ENCODE results near the gene AGER. TPM values are rescaled to one million over a fixed set of nuclear protein-coding genes. Genes with fewer than 3 reads are reported as not detected.

Gene AGER
- total RNA-seq, 1 donor from 2014 or later = 9.9 TPM

GRCh38 chr6:32192608-32193039, 8.6 kb upstream of the AGER start, which contains the start of gene GPSM3:
GPSM3 (minus strand) TSS chr6:32192643; CDS start chr6:32192513, 130 bp downstream.
- H3K27ac ChIP-seq (ENCODE audit: low read depth, low read length) = peak within 1 kb of the TSS; percentile 34

GRCh38 chr6:32191696-32192607, 7.9 kb upstream of the AGER start:
- no peak for FAIRE-seq
- Histone ChIP-seq H3K9ac (ENCODE audit: low read length) (no peak overlapping the region), H3K4me1 (ENCODE audit: insufficient read depth, low read length) (peaks cover 35% of the 10 kb centered on the region), H2AFZ (ENCODE audit: low read depth, low read length) (no peak overlapping the region), H3K9me3 (ENCODE audit: insufficient read depth, low read depth, low read length) (no peaks in the 10 kb centered on the region), H4K20me1 (ENCODE audit: insufficient read depth, low read length) (no peaks in the 10 kb centered on the region), H3K36me3 (ENCODE audit: insufficient read depth, low read length) (peaks cover 4% of the 10 kb centered on the region), H3K4me3 (ENCODE audit: insufficient read depth, low read depth, low read length) (no peak overlapping the region), H3K4me2 (ENCODE audit: low read length) (peak overlapping the region; percentile 80), H3K27ac (ENCODE audit: low read depth, low read length) (peak overlapping the region; percentile 10), H3K27me3 (ENCODE audit: insufficient read depth, low read length) (no peaks in the 10 kb centered on the region), H3K79me2 (ENCODE audit: insufficient read depth, low read length) (peaks cover 36% of the 10 kb centered on the region)
- DNase-seq (ENCODE audit: low read depth) = no peak
- peaks cover 8% of the 10 kb centered on the region for H3K36me3 Mint-ChIP-seq (ENCODE audit: low read depth, unreplicated experiment)
- no peaks in the 10 kb centered on the region for H3K27me3 Mint-ChIP-seq (ENCODE audit: low read depth, unreplicated experiment)
- peaks cover 32% of the 10 kb centered on the region for H3K4me1 Mint-ChIP-seq (ENCODE audit: low read depth, unreplicated experiment)
- no peaks in the 10 kb centered on the region for H3K9me3 Mint-ChIP-seq (ENCODE audit: unreplicated experiment)
- H3K4me3 Mint-ChIP-seq (ENCODE audit: unreplicated experiment) = peak overlapping the region; percentile 23
- TF ChIP-seq EZH2 (IDR thresholded peaks at IDR 0.05; ENCODE audit: insufficient read depth, low read length) (no peak), CTCF (IDR thresholded peaks at IDR 0.05; ENCODE audit: insufficient read depth, low read depth, low read length) (no peak)
- H3K27ac Mint-ChIP-seq (ENCODE audit: unreplicated experiment) = peak overlapping the region; percentile 58

More at GRCh38 chr6:32192608-32193039, 8.6 kb upstream of the AGER start, which contains the start of gene GPSM3:
- no peaks in the 10 kb centered on the region for H3K9me3 Mint-ChIP-seq (ENCODE audit: unreplicated experiment)
- no peaks in the 10 kb centered on the region for H3K27me3 Mint-ChIP-seq (ENCODE audit: low read depth, unreplicated experiment)
- Histone ChIP-seq H3K79me2 (ENCODE audit: insufficient read depth, low read length) (peaks cover 29% of the 10 kb centered on the region), H3K4me3 (ENCODE audit: insufficient read depth, low read depth, low read length) (peak within 1 kb of the TSS; percentile 25), H3K4me1 (ENCODE audit: insufficient read depth, low read length) (peaks cover 39% of the 10 kb centered on the region), H2AFZ (ENCODE audit: low read depth, low read length) (peak within 1 kb of the TSS; percentile 54), H3K9me3 (ENCODE audit: insufficient read depth, low read depth, low read length) (no peaks in the 10 kb centered on the region), H4K20me1 (ENCODE audit: insufficient read depth, low read length) (no peaks in the 10 kb centered on the region), H3K36me3 (ENCODE audit: insufficient read depth, low read length) (no peaks in the 10 kb centered on the region), H3K9ac (ENCODE audit: low read length) (peak within 1 kb of the TSS; percentile 33), H3K4me2 (ENCODE audit: low read length) (peak within 1 kb of the TSS; percentile 80), H3K27me3 (ENCODE audit: insufficient read depth, low read length) (no peaks in the 10 kb centered on the region)
- DNase-seq (ENCODE audit: low read depth) (no peak), FAIRE-seq (no peak)
- H3K4me1 Mint-ChIP-seq (ENCODE audit: low read depth, unreplicated experiment) = peaks cover 29% of the 10 kb centered on the region
- H3K36me3 Mint-ChIP-seq (ENCODE audit: low read depth, unreplicated experiment) = peaks cover 2% of the 10 kb centered on the region
- peak within 1 kb of the TSS; percentile 70 for H3K4me3 Mint-ChIP-seq (ENCODE audit: unreplicated experiment)
- TF ChIP-seq CTCF (IDR thresholded peaks at IDR 0.05; ENCODE audit: insufficient read depth, low read depth, low read length) (no peak), EZH2 (IDR thresholded peaks at IDR 0.05; ENCODE audit: insufficient read depth, low read length) (no peak)
- peak within 1 kb of the TSS; percentile 58 for H3K27ac Mint-ChIP-seq (ENCODE audit: unreplicated experiment)

All from astrocyte (in vitro differentiated cells and primary cell).